GOT3 (cell line): Measurements from ENCODE around the gene CCDC154.
A peak's percentile ranks its signal among the peaks of the same experiment; 100 is the strongest.
"Not testable (repeated sequence)": the region's sequence is repeated elsewhere in the genome, so short reads cannot be mapped to it uniquely, and the experiment has no call there.

Source experiments
- DNase-seq: peaks from one replicate; lab custom pipeline; 2025; ENCODE audit warnings: mixed read lengths; lab: John Stamatoyannopoulos, UW

CCDC154 gene, protein sequence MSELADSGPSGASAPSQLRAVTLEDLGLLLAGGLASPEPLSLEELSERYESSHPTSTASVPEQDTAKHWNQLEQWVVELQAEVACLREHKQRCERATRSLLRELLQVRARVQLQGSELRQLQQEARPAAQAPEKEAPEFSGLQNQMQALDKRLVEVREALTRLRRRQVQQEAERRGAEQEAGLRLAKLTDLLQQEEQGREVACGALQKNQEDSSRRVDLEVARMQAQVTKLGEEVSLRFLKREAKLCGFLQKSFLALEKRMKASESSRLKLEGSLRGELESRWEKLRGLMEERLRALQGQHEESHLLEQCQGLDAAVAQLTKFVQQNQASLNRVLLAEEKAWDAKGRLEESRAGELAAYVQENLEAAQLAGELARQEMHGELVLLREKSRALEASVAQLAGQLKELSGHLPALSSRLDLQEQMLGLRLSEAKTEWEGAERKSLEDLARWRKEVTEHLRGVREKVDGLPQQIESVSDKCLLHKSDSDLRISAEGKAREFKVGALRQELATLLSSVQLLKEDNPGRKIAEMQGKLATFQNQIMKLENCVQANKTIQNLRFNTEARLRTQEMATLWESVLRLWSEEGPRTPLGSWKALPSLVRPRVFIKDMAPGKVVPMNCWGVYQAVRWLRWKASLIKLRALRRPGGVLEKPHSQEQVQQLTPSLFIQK

DNA sequence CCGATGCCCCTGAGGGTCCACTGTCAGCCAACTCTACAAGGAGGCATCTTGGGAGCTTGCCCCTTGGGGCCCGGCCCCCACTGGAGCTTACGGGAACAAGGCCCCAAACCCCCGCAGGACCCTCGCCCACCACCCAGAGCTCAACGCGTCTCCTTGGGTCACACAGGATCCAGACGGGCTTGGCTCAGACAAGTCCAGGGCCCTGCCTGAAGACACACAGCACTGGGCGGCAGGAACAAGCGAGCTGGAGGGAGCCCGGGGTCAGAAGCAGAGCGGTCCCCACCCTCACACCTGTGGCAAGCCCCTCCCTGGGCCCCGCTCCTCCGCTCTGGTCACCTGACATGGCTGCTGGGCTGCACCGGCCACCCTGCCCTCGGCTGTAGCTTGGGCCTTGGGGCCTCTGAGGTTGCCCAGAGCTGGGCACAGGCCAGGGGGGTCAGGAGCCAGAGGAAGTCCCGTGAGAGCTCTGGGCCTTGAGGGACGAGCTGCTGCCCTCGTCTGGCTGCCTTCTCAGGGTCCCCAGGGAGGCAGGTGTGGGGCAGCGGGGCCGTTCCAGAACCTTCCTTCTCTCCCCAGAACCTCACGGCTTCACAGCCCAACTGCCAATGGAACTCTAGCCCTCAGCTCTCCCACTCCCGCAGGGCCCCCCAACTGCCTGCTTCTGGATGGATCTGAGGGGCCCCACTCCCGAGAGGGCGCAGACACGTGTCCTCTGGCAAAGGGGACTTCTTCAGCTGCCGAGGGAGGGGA, at the start of gene CCDC154:
CCDC154 (minus strand) TSS at position 577 of the 750 bp plus-strand sequence; CDS start at position 343, 234 bp downstream.
- no peak for DNase-seq

DNA sequence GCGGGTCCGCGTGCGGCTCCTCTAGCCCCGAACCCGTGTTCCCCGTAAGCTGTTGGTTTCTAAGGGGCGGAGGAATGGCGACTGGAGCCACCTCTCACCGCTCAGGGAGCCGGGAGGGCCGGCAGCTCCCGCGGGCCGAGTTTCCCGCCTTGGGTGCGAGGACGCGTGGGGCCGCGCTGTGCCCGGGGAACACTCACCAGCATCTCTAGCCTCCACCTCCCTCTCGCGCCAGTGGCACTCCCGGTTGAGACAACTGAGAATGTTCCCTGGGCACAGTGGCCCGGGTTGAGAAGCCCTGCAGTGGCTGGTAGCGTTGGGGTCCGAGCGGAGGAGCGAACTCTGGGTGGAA, 49.4 kb upstream of the CCDC154 start:
- DNase-seq, result no peak

GRCh38 chr16:1492923-1493745, 48.8 kb upstream of the CCDC154 start, which contains the start of gene TELO2:
Gene TELO2, plus strand, starts transcription at chr16:1493360. Its CDS starts 922 bp downstream, at chr16:1494282.
- peak; percentile 38 for DNase-seq

- DNase-seq, result no peak
These were observed 47.9 kb upstream of the CCDC154 start for GRCh38 chr16:1492082-1492922.

GRCh38 chr16:1491327-1491726, 47.0 kb upstream of the CCDC154 start:
- no peak for DNase-seq

DNA sequence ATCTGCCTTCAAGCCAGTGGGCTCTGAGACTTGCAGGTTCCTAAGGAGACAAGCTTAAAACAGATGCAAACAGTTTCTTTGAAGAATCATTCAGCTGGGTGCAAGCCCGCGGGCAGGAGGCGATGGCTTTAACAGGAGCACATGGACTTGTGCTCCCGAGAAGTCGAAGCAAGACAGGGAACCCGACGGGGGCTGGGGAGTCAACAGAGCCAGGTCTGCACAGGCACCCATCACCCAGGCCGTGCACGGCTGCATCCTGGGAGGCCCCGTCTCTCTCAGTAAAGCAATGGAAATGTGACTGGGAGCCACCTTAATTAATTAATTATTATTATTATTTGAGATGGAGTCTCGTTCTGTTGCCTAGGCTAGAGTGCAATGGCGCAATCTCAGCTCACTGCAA, 44.7 kb upstream of the CCDC154 start:
- DNase-seq, result no peak

- DNase-seq, result no peak
These were observed 44.3 kb upstream of the CCDC154 start, which contains the start of gene PTX4 for GRCh38 chr16:1488619-1489018. Gene PTX4, minus strand, starts transcription at chr16:1488944. Its CDS starts 35 bp downstream, at chr16:1488909.

- no peak for DNase-seq
These were observed 43.8 kb upstream of the CCDC154 start for GRCh38 chr16:1488054-1488601.

DNA sequence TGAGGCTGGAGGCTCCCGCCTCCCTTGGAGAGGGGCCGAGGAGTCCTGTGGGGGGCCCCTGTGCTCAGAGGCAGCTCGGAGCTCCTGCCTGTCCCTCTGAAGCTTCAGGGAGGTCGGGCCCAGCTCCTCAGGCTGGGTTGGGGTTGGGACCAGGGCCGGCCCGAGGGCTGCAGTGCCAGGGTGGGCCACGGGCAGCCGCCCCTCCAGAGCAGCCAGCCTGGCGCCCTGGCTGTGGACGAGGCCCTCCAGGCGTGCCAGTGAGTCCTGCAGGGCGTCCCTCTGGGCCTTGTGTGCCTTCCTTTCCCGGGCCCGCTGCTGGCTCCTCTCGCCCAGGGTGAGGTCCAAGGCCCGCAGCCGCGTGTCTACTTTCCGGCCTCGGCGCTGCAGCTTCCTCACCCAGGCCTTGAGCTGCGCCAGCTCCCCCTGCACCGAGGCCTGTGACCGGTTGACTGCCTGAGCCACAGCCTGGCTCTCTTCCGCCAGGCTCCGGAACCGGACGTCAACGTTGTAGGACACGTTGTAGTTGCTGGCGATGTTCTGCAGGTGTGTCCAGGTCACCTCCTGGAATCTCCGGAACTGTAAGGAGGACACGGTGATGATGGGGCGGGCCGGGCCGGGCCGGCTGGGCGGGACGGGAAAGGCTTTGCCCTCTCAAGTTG, 43.2 kb upstream of the CCDC154 start:
- no peak for DNase-seq

DNA sequence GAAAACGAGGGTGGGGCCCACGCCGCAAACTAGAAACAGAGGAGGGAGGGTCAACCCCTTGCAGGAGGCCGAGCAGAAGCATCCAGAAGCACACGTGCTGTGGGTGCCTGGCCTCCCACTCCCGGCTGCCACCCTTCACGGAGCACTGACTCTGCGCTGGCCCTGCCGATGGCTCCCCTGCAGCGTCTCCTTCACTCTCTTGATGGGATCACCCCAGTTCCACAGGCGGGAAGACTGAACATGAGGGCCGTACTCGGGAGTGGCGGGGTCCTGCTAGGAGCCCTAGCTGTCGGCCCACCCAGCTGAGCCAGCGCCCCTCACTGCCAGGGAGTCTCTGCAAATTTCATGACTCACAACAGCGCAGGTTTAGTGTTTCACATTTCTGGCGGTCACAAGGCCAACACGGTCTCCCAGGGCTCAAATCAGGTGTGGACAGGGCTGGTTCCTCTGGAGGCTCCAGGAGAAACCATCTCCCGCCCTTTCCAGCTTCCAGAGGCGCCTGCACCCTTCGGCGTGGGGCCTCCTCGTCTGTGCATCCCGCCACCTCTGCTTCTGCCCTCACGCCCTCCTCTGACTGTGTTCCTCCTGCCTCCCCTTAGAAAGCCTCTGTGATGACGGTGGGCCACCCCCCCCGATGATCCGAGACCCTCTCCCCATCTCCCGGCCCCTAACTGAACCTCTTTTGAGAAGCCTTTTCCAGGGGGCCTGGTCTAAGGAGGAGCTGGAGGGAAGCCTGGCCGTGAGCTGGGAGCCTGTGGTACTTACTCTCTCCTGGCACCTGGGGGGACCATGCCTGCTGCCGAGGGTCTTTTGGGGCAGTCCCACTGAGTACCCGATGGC, 42.4 kb upstream of the CCDC154 start:
- DNase-seq, result no peak

DNA sequence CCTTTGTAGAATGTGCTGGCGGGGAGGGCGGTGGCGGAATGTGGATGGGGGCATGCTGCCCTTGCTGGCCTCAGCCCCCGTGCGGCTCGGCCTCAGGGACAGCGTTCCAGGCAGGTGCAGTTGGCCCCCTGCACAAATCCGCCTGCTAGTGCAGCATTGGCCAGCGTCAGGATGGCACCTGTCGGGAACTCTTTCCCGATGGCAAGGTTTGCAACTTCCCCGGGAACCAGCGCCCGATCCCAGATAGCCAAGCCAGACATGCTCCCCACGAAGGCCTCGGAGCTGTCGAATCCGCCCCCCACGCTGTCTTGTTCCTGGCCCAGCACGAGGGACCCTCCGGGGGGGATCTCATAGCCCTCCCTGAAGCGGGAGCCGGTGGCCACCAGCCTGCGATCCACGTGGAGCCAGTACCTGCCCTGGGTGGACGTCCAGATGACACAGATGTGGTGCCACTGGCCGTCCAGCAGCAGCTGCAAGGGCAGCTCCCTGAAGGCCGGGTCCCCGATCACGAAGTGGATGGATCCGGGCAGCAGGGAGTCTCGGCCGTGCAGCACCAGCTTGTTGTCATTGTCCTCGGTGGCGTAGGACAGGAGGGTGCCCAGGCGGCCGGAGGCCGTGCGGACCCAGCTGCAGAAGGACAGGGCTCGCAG, 41.6 kb upstream of the CCDC154 start:
- no peak for DNase-seq

DNA sequence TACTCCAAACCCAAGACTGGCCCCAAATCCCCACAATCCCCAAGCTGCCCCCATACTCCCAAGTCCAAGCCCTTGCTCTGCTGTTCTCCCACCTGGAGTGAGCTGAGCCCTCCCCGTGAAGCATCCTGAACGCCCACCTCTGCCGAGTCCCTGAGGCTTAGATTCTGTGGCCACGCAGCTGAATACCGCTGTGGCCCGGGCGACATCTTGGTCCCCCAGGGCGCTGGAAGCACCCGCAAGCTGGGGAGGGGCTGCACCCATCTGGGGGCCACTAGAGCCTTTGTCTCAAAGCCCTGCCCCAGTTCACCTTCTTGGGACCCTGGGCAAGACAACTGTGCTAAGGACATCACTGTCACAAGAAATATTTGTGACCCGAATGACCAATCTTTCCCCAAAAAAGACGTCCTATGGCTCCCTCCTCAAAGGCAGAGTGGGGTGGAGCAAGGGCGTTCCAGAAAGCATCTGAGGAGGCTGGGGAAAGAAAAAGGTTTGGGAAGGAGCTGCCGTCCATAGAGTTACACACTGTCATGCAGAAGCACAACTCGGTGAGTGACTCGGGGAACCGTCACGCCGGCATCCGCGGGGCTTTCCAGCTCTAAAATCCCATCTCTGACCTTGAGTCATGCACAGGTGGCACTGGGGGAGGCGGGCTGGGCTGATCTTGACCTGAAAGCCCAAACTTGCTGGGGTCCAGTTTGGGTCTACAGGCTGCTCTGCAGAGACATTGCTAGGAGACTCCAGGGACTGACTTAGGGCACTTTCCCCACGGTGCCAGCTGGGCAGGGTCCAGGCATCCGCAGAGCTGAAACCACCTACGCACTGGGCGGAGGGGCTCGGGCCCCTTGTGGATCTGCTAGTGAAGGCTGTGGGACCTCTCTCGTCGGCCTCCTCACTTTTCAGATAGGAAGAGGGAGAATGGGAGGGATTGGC, 37.8 kb upstream of the CCDC154 start:
- DNase-seq, result no peak

- not testable (repeated sequence) for DNase-seq
These were observed 34.6 kb upstream of the CCDC154 start for GRCh38 chr16:1478937-1479336.

GRCh38 chr16:1477033-1477432, 32.7 kb upstream of the CCDC154 start:
- no peak for DNase-seq

GRCh38 chr16:1475552-1476114, 31.3 kb upstream of the CCDC154 start:
- no peak for DNase-seq

DNA sequence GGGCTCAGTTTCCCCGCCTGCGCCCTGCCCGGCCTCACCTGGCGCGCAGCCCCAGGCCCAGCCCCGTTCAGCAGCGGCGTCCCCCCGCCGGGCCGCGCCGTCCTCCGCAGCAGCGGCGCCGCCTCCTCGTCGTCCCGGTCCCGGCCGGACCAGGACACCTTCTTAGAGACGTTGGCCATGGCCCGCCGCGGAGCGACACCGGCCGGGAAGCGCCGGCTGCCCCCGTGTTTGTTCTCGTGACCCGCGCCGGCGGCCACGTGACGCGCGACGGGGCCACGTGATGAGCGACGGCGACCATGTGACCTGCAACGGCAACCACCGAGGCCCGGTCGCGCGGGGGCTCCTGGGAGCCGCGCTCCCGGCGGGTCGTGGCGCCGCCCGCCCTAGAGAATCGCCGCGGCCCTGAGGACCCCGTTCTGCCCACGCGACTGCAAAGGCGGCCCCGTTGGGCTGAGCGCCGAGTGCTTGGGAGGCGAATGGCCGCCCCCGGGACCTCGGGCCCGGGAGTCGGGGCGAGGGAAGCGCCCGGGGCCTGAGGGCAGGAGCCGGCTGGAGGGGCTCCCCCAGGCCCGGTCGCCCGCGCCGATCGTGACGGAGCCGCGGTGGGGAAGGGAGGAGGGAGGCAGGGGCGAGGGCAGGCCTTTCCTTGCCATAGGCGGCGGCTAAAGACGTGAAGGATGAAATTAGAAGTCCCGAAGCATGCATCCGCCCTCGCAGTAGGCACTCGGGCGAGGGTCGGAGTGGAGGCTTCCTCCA, 30.6 kb upstream of the CCDC154 start, which contains the start of gene CLCN7:
CLCN7 (minus strand) TSS at position 233 of the 756 bp plus-strand sequence; CDS start at position 179, 54 bp downstream.
- DNase-seq, result peak; percentile 33
